ENCODE measurements around the gene PROSER3. TPM values are rescaled to one million over a fixed set of nuclear protein-coding genes. Genes with fewer than 3 reads are reported as not detected.

The PROSER3 gene
- total and polyA plus RNA-seq, 9 of the 15 experiments (the other 6 are each of a cell fraction or from before 2014, with no cell fraction given): 1.0 to 39.5 (median 5.1) TPM

DNA sequence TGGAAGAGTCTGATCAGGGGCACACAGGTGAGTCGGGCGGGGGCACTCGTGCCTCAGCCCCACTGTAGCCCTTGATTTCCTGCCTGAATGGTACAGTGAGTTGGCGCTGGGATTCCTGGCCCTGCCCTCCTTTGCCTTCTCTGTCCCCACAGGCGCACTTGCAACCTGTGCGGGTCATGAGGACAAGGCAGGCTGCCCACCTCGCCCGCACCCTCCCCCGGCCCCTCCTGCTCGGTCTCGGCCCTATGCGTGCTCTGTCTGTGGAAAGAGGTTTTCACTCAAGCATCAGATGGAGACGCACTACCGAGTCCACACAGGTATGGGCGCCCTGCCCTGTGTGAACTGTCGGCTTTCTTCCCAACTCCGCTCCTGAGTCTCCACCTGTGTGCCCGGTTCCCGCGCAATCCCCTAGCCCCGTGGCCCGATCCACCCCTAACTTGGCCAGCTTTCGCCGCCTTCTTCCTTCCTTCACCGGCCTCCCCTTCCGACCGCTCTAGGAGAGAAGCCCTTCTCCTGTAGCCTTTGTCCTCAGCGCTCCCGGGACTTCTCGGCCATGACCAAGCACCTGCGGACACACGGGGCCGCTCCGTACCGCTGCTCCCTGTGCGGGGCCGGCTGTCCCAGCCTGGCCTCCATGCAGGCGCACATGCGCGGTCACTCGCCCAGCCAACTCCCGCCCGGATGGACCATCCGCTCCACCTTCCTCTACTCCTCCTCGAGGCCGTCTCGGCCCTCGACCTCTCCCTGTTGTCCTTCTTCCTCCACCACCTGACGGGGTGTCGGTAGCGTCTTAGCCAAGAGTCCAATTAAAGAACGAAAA is 41.8 kb upstream of the PROSER3 start (continued):
- TF ChIP-seq, protein P1, sequence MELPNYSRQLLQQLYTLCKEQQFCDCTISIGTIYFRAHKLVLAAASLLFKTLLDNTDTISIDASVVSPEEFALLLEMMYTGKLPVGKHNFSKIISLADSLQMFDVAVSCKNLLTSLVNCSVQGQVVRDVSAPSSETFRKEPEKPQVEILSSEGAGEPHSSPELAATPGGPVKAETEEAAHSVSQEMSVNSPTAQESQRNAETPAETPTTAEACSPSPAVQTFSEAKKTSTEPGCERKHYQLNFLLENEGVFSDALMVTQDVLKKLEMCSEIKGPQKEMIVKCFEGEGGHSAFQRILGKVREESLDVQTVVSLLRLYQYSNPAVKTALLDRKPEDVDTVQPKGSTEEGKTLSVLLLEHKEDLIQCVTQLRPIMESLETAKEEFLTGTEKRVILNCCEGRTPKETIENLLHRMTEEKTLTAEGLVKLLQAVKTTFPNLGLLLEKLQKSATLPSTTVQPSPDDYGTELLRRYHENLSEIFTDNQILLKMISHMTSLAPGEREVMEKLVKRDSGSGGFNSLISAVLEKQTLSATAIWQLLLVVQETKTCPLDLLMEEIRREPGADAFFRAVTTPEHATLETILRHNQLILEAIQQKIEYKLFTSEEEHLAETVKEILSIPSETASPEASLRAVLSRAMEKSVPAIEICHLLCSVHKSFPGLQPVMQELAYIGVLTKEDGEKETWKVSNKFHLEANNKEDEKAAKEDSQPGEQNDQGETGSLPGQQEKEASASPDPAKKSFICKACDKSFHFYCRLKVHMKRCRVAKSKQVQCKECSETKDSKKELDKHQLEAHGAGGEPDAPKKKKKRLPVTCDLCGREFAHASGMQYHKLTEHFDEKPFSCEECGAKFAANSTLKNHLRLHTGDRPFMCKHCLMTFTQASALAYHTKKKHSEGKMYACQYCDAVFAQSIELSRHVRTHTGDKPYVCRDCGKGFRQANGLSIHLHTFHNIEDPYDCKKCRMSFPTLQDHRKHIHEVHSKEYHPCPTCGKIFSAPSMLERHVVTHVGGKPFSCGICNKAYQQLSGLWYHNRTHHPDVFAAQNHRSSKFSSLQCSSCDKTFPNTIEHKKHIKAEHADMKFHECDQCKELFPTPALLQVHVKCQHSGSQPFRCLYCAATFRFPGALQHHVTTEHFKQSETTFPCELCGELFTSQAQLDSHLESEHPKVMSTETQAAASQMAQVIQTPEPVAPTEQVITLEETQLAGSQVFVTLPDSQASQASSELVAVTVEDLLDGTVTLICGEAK (IDR thresholded peaks at IDR 0.05): peak; percentile 34; the same call in 1 of the 2 replicates
- TF ChIP-seq, protein P1 (CRISPR knock-in tag; IDR thresholded peaks at IDR 0.05): no peak
- TF ChIP-seq, protein P2, sequence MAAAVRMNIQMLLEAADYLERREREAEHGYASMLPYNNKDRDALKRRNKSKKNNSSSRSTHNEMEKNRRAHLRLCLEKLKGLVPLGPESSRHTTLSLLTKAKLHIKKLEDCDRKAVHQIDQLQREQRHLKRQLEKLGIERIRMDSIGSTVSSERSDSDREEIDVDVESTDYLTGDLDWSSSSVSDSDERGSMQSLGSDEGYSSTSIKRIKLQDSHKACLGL (CRISPR knock-in tag; IDR thresholded peaks at IDR 0.05; ENCODE audit: borderline replicate concordance, poor library complexity, severe bottlenecking): no peak
- TF ChIP-seq KDM1A (IDR thresholded peaks at IDR 0.05) (no peak), HNRNPLL (IDR thresholded peaks at IDR 0.05; ENCODE audit: low read depth, low read length, poor library complexity, severe bottlenecking) (peak; percentile 21), ZNF780A (CRISPR knock-in tag; IDR thresholded peaks at IDR 0.05) (no peak), E2F3 (CRISPR knock-in tag; IDR thresholded peaks at IDR 0.05) (peak; percentile 58; the same call in 1 of the 2 replicates)
- TF ChIP-seq, protein P3, sequence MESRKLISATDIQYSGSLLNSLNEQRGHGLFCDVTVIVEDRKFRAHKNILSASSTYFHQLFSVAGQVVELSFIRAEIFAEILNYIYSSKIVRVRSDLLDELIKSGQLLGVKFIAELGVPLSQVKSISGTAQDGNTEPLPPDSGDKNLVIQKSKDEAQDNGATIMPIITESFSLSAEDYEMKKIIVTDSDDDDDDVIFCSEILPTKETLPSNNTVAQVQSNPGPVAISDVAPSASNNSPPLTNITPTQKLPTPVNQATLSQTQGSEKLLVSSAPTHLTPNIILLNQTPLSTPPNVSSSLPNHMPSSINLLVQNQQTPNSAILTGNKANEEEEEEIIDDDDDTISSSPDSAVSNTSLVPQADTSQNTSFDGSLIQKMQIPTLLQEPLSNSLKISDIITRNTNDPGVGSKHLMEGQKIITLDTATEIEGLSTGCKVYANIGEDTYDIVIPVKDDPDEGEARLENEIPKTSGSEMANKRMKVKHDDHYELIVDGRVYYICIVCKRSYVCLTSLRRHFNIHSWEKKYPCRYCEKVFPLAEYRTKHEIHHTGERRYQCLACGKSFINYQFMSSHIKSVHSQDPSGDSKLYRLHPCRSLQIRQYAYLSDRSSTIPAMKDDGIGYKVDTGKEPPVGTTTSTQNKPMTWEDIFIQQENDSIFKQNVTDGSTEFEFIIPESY (CRISPR knock-in tag; IDR thresholded peaks at IDR 0.05): peak; percentile 6; the same call in 1 of the 2 replicates
- TF ChIP-seq, protein P4, sequence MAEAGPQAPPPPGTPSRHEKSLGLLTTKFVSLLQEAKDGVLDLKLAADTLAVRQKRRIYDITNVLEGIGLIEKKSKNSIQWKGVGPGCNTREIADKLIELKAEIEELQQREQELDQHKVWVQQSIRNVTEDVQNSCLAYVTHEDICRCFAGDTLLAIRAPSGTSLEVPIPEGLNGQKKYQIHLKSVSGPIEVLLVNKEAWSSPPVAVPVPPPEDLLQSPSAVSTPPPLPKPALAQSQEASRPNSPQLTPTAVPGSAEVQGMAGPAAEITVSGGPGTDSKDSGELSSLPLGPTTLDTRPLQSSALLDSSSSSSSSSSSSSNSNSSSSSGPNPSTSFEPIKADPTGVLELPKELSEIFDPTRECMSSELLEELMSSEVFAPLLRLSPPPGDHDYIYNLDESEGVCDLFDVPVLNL (CRISPR knock-in tag; IDR thresholded peaks at IDR 0.05; ENCODE audit: low read depth): 0 out of 2 replicates have a peak, but pooled peaks have one; percentile 40
- TF ChIP-seq, protein P5, sequence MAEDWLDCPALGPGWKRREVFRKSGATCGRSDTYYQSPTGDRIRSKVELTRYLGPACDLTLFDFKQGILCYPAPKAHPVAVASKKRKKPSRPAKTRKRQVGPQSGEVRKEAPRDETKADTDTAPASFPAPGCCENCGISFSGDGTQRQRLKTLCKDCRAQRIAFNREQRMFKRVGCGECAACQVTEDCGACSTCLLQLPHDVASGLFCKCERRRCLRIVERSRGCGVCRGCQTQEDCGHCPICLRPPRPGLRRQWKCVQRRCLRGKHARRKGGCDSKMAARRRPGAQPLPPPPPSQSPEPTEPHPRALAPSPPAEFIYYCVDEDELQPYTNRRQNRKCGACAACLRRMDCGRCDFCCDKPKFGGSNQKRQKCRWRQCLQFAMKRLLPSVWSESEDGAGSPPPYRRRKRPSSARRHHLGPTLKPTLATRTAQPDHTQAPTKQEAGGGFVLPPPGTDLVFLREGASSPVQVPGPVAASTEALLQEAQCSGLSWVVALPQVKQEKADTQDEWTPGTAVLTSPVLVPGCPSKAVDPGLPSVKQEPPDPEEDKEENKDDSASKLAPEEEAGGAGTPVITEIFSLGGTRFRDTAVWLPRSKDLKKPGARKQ (CRISPR knock-in tag; IDR thresholded peaks at IDR 0.05): peak; percentile 89

Measured in K562 (cell line).